Spleen (tissue), 11 donors: Measurements from ENCODE around the gene DAO. TPM values are rescaled to one million over a fixed set of nuclear protein-coding genes. Genes with fewer than 3 reads are reported as not detected.

Experiments used
- DNase-seq: peaks from one replicate; pipeline ENCODE4 v3.0.0-alpha.2; 2020
- H3K27ac ChIP-seq, 8 donors: fragments of 200-600 bp; sonication (generic) in 7 of 8; 1 replicate in 4 of 8; 2 replicates in 4 of 8; pipeline versions ENCODE4 v1.5.0 to v1.8.0; 2016 to 2021; ENCODE audit warnings: inconsistent platforms in 4 of 8, mild to moderate bottlenecking in 4 of 8, moderate library complexity in 1 of 8
- H3K27me3 ChIP-seq, 7 donors: fragments of 200-600 bp; sonication (generic) in 6 of 7; replicated peaks in 1 of 7; 1 replicate in 4 of 7; 2 replicates in 3 of 7; pipeline versions ENCODE4 v1.5.0 to v1.8.0; 2016 to 2021; ENCODE audit warnings: inconsistent platforms in 3 of 7, mild to moderate bottlenecking in 1 of 7
- H3K36me3 ChIP-seq, 6 donors: fragments of 200-600 bp; sonication (generic) in 5 of 6; 1 replicate in 4 of 6; 2 replicates in 2 of 6; pipeline versions ENCODE4 v1.5.0 to v1.8.0; 2016 to 2021; ENCODE audit warnings: inconsistent platforms in 2 of 6
- H3K4me1 ChIP-seq, 6 donors: fragments of 200-600 bp; sonication (generic) in 5 of 6; 1 replicate in 3 of 6; 2 replicates in 3 of 6; pipeline versions ENCODE4 v1.5.0 to v1.8.0; 2016 to 2021; ENCODE audit warnings: inconsistent platforms in 3 of 6
- H3K4me3 ChIP-seq, 8 donors: fragments of 200-600 bp; sonication (generic) in 7 of 8; 1 replicate in 4 of 8; 2 replicates in 4 of 8; pipeline versions ENCODE4 v1.5.0 to v1.8.0; 2016 to 2021; ENCODE audit warnings: inconsistent platforms in 4 of 8, mild to moderate bottlenecking in 4 of 8, moderate library complexity in 2 of 8
- H3K9me3 ChIP-seq, 8 donors: fragments of 200-600 bp; sonication (generic) in 7 of 8; 1 replicate in 4 of 8; 2 replicates in 4 of 8; pipeline versions ENCODE4 v1.5.0 to v1.8.0; 2016 to 2021; ENCODE audit warnings: inconsistent platforms in 4 of 8
- POLR2A ChIP-seq, 3 donors: fragments of 450-650 bp; IDR thresholded peaks; one replicate each; pipeline ENCODE4 v1.5.1; 2017; ENCODE audit warnings: antibody characterized with exemption in 3 of 3, mild to moderate bottlenecking in 1 of 3
- POLR2AphosphoS5 ChIP-seq, 3 donors: sonication (generic); formaldehyde crosslinking; IDR thresholded peaks; one replicate each; pipeline ENCODE4 v1.5.1; 2017; ENCODE audit warnings: antibody characterized with exemption in 3 of 3
- WGBS, 5 donors: extraction: QIAGEN DNeasy Blood & Tissue Kit in 3 of 5; methylation state at CpG; one replicate each; pipeline versions ENCODE4 v1.1.5 to v1.1.7; 2013 to 2018; 5-methylcytosine and 5-hydroxymethylcytosine counted together
- intact Hi-C: fragments of 100-400 bp; cut with DNase I; formaldehyde crosslinking; loops from one replicate; pipeline ENCODE4 v1.15.0; 2023; ENCODE audit warnings: low total_unique reads
- polyA plus RNA-seq, 3 donors: library from polyadenylated mRNA; stranded (reverse); fragments of 200-250 nt; gene quantifications; one replicate each; pipeline ENCODE4 v1.2.1, GENCODE V29; 2013
- total RNA-seq, 7 donors: library from RNA; depleted of rRNA in 3 of 7; stranded (reverse); fragments of >200 nt in 3 of 7; fragmentation: NEBNext Ultra II Directional in 4 of 7; extraction: Animal tissue kit (Norgen Biotek cat#: 25700) in 4 of 7; gene quantifications; one replicate each; pipeline versions ENCODE4 v1.1.0 to v1.2.1, GENCODE V29; 2016 to 2021
- TF ChIP-seq, protein P1 (sequence below), 11 experiments: fragments of 200-600 bp in 7 of 11; fragments of 450-650 bp in 4 of 11; sonication (generic) in 4 of 11; IDR thresholded peaks in 8 of 11; conservative IDR thresholded peaks in 3 of 11; 1 replicate in 7 of 11; 2 replicates in 4 of 11; pipeline versions ENCODE4 v1.4.0 to v1.8.0; 2016 to 2021; ENCODE audit warnings: antibody characterized with exemption in 11 of 11, inconsistent platforms in 4 of 11, mild to moderate bottlenecking in 1 of 11
- donor health status: healthy with polysubstance abuse.
- donor health status: DM: no; HTN: no; CAD: no; lungs with moderate emphysema.
- donor health status: DM: no; HTN: no; CAD: no.
- donor health status: Bipolar disorder and iron deficiency.
- donor health status: healthy.
- donor health status: DM: no; HTN: no; CAD: no.
- donor health status: DM: yes; HTN: yes; CAD: no.

Gene DAO
- total and polyA plus RNA-seq, 10 donors = 0.42 TPM; not detected in 9

DNA sequence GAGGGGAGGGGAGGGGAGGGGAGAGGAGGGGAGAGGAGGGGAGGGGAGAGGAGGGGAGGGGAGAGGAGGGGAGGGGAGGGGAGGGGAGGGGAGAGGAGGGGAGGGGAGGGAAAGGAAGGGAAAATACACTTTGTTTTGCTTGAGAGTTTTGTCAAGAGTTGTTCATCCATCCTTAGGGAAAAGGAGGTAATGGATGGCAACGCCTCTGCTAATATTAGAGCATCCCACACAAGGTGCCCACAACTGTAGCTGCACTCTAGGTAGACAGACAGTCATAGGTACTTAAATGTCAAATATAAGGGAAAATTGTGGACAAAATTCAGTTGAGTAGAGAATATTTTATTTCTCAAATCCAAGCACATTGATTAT, 20.0 kb upstream of the DAO start:
- no peak for DNase-seq
- H3K4me3 ChIP-seq = no peak overlapping the region
- no peak for TF ChIP-seq POLR2AphosphoS5 (IDR thresholded peaks at IDR 0.05)
- TF ChIP-seq POLR2A (IDR thresholded peaks at IDR 0.05) = no peak
- TF ChIP-seq, protein P1, sequence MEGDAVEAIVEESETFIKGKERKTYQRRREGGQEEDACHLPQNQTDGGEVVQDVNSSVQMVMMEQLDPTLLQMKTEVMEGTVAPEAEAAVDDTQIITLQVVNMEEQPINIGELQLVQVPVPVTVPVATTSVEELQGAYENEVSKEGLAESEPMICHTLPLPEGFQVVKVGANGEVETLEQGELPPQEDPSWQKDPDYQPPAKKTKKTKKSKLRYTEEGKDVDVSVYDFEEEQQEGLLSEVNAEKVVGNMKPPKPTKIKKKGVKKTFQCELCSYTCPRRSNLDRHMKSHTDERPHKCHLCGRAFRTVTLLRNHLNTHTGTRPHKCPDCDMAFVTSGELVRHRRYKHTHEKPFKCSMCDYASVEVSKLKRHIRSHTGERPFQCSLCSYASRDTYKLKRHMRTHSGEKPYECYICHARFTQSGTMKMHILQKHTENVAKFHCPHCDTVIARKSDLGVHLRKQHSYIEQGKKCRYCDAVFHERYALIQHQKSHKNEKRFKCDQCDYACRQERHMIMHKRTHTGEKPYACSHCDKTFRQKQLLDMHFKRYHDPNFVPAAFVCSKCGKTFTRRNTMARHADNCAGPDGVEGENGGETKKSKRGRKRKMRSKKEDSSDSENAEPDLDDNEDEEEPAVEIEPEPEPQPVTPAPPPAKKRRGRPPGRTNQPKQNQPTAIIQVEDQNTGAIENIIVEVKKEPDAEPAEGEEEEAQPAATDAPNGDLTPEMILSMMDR (IDR thresholded peaks at IDR 0.05 in 8 of 11, conservative IDR thresholded peaks at IDR 0.05 in 3 of 11) = no peak
- intact Hi-C loops = no loop called here
- H3K4me1 ChIP-seq = peaks cover 29 to 74% (median 60%) of the 10 kb centered on the region in 6 donors
- peaks cover 0 to 3% (median 0%) of the 10 kb centered on the region in 8 donors for H3K9me3 ChIP-seq
- peak overlapping the region in 2 of 8 donors; percentile 75 to 81 for H3K27ac ChIP-seq
- H3K36me3 ChIP-seq = no peaks in the 10 kb centered on the region
- no peaks in the 10 kb centered on the region for H3K27me3 ChIP-seq
- WGBS, 5 donors = 74 to 95% (median 82%) methylated on average over 1 of the region's 1 CpG

DNA sequence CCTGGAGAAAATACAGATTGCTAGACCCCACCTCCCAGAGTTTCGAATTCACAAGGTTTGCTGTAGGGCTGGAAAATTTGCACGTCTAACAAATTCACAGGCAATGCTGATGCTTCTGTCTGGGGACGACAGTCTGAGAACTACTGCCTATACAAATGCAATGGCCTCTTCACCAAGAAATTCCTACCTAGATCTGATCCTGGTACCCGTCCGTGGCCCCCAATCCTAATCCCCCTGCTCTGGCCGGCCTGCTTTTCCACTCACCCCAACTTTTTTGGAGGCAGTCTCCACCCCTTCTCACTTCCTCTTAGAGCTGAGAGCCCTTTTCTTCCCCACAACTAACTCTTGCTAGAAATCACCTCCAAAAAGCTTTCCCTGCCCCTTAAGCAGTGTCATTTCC, 19.4 kb upstream of the DAO start:
- Histone ChIP-seq H3K27ac (peak overlapping the region in 2 of 8 donors; percentile 75 to 81), H3K36me3 (no peaks in the 10 kb centered on the region), H3K4me3 (no peak overlapping the region), H3K27me3 (no peaks in the 10 kb centered on the region), H3K4me1 (peaks cover 23 to 68% (median 55%) of the 10 kb centered on the region in 6 donors), H3K9me3 (no peaks in the 10 kb centered on the region)
- peak; percentile 22 for DNase-seq
- intact Hi-C loops = no loop called here
- TF ChIP-seq POLR2AphosphoS5 (IDR thresholded peaks at IDR 0.05) (no peak), POLR2A (IDR thresholded peaks at IDR 0.05) (no peak)
- TF ChIP-seq, protein P1 (IDR thresholded peaks at IDR 0.05 in 8 of 11, conservative IDR thresholded peaks at IDR 0.05 in 3 of 11) = no peak
- 54 to 72% (median 65%) methylated on average over 6 of the region's 6 CpGs for WGBS, 5 donors

DNA sequence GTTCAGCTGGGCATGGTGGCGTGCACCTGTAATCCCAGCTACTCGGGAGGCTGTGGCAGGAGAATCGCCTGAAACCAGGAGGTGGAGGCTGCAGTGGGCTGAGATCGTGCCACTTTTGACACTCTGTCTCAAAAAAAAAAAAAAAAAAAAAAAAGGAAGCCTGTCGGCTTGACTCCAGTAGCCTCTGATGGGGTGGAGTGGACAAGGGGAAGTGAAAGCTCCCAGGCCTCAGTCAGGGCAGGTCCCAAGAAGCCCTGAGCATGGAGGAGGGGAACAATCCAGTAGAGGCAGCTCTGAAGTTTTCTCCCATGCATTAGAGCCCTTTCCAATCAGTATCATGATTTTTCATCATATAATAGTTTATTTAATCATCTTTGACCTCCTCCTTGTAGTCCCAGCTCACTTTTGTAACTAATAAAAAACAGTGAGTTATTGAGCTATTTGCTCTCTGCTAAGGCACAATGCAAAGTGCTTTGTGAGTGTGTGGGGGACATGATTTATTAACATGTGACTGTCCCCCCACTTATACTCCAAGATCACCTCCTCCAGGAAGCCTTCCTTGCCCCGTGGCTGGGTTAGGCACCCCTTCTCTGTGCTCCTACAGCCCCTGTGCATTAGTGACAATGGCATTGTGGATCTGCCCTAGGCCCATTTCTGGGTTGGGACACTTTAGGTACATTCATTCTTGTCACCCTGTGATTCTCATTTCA, 17.9 kb upstream of the DAO start:
- Histone ChIP-seq H3K27me3 (no peaks in the 10 kb centered on the region), H3K9me3 (no peaks in the 10 kb centered on the region), H3K27ac (peak overlapping the region in 6 of 8 donors; percentile 25 to 81 (median 52)), H3K4me3 (no peak overlapping the region), H3K36me3 (no peaks in the 10 kb centered on the region), H3K4me1 (peaks cover 12 to 53% (median 40%) of the 10 kb centered on the region in 6 donors)
- intact Hi-C loops = no loop called here
- peak; percentile 79 for DNase-seq
- 41 to 69% (median 45%) methylated on average over 6 of the region's 6 CpGs for WGBS, 5 donors
- TF ChIP-seq POLR2AphosphoS5 (IDR thresholded peaks at IDR 0.05) (peak in 1 of 3 donors; percentile 31), POLR2A (IDR thresholded peaks at IDR 0.05) (no peak)

DNA sequence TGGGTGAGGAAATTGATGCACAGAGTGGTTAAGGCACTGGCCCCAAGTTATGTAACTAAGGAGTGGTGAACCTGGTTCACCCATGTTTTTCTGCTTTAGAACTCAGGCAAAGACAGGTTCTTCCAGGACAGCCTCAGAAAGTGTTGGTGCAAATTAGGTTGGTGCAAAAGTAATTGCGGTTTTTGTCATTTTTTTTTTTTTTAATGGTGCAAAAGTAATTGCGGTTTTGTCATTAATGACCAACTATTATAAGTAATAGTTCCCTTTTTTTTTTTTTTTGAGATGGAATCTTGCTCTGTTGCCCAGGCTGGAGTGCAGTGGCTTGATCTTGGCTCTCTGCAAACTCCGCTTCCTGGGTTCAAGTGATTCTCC, 17.3 kb upstream of the DAO start:
- H3K27ac ChIP-seq = peak overlapping the region in 4 of 8 donors; percentile 25 to 81 (median 72)
- DNase-seq = peak; percentile 9

More for the DNA sequence above, 17.3 kb upstream of the DAO start:
- TF ChIP-seq POLR2A (IDR thresholded peaks at IDR 0.05) (no peak), POLR2AphosphoS5 (IDR thresholded peaks at IDR 0.05) (no peak)
- TF ChIP-seq, protein P1 (IDR thresholded peaks at IDR 0.05 in 8 of 11, conservative IDR thresholded peaks at IDR 0.05 in 3 of 11) = no peak
- Histone ChIP-seq H3K4me1 (peaks cover 12 to 53% (median 40%) of the 10 kb centered on the region in 6 donors), H3K4me3 (no peak overlapping the region), H3K27me3 (no peaks in the 10 kb centered on the region), H3K9me3 (no peaks in the 10 kb centered on the region), H3K36me3 (no peaks in the 10 kb centered on the region)
- 92 to 100% (median 94%) methylated on average over 3 of the region's 3 CpGs for WGBS, 5 donors
- intact Hi-C loops = no loop called here
